Nephron (organoid): ENCODE data around the gene GPS1.
A peak's percentile ranks its signal among the peaks of the same experiment; 100 is the strongest.

Source experiments
- H3K27ac Mint-ChIP-seq, 3 experiments: 2 replicates each; pipeline ENCODE4 v1.8.0; 2020; ENCODE audit warnings: mixed read lengths in 3 of 3, mild to moderate bottlenecking in 2 of 3, moderate library complexity in 1 of 3
- H3K27me3 Mint-ChIP-seq: 2 replicates; pipeline ENCODE4 v1.8.0; 2021; ENCODE audit warnings: low read depth, mild to moderate bottlenecking, moderate library complexity, mixed read lengths
- H3K36me3 Mint-ChIP-seq: 2 replicates; pipeline ENCODE4 v1.8.0; 2020; ENCODE audit warnings: low read depth, mixed read lengths
- H3K4me1 Mint-ChIP-seq: 2 replicates; pipeline ENCODE4 v1.8.0; 2020; ENCODE audit warnings: mixed read lengths
- H3K4me3 Mint-ChIP-seq, 3 experiments: 2 replicates each; pipeline ENCODE4 v1.8.0; 2020; ENCODE audit warnings: mild to moderate bottlenecking in 3 of 3, mixed read lengths in 3 of 3, moderate library complexity in 2 of 3
- H3K9me3 Mint-ChIP-seq: 2 replicates; pipeline ENCODE4 v1.8.0; 2020; ENCODE audit warnings: mixed read lengths
- TF ChIP-seq, protein P1 (sequence below), 3 experiments: fragments of 200-600 bp; sonication (generic); IDR thresholded peaks; one replicate each; pipeline ENCODE4 v1.5.0; 2021; ENCODE audit warnings: antibody characterized with exemption in 3 of 3; ENCODE audit not compliant: unreplicated experiment in 3 of 3

The GPS1 gene

DNA sequence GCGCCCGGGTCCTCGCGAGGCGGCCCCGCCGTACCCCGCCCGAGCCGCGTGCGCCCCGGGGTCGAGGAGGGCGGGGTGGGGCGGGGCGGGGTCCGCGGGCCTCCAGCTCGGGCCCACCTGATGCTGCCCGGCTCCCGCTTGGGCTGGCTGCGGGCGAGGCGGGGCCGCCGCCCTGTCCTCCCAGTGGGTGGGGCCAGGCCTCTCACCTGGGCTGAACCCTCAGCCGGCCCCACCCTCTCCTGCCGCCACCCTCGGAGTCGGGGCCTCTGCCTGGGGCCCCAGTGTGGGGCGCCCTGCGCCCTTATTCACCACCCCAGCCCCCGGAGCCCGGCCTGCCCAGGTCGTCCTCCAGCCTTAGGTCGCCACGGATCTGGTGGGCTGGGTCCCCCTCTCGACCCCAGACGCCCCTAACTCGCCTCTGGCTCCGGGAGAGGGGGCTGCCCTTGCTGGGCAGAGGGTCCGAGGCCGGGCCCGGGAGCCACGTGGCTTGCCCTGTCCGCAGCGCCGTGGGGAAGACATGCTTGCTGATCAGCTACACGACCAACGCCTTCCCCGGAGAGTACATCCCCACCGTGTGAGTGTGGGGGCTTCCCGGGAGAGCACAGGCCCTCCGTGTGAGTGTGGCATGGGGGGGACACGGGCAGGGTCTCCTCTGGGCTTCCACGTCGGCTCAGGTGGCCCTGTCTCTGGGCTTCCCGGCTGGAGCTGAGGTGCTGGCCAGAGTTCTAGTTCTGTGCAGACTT is 19.6 kb upstream of the GPS1 start:
- Mint-ChIP-seq H3K9me3 (no peaks in the 10 kb centered on the region), H3K4me1 (peaks cover 9% of the 10 kb centered on the region), H3K27me3 (peaks cover 16% of the 10 kb centered on the region), H3K27ac (no peak overlapping the region), H3K36me3 (no peaks in the 10 kb centered on the region), H3K4me3 (peak overlapping the region; percentile 61 to 78 (median 66))
- TF ChIP-seq, protein P1, sequence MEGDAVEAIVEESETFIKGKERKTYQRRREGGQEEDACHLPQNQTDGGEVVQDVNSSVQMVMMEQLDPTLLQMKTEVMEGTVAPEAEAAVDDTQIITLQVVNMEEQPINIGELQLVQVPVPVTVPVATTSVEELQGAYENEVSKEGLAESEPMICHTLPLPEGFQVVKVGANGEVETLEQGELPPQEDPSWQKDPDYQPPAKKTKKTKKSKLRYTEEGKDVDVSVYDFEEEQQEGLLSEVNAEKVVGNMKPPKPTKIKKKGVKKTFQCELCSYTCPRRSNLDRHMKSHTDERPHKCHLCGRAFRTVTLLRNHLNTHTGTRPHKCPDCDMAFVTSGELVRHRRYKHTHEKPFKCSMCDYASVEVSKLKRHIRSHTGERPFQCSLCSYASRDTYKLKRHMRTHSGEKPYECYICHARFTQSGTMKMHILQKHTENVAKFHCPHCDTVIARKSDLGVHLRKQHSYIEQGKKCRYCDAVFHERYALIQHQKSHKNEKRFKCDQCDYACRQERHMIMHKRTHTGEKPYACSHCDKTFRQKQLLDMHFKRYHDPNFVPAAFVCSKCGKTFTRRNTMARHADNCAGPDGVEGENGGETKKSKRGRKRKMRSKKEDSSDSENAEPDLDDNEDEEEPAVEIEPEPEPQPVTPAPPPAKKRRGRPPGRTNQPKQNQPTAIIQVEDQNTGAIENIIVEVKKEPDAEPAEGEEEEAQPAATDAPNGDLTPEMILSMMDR (IDR thresholded peaks at IDR 0.05; ENCODE audit: unreplicated experiment in 3 of 3) = no peak

DNA sequence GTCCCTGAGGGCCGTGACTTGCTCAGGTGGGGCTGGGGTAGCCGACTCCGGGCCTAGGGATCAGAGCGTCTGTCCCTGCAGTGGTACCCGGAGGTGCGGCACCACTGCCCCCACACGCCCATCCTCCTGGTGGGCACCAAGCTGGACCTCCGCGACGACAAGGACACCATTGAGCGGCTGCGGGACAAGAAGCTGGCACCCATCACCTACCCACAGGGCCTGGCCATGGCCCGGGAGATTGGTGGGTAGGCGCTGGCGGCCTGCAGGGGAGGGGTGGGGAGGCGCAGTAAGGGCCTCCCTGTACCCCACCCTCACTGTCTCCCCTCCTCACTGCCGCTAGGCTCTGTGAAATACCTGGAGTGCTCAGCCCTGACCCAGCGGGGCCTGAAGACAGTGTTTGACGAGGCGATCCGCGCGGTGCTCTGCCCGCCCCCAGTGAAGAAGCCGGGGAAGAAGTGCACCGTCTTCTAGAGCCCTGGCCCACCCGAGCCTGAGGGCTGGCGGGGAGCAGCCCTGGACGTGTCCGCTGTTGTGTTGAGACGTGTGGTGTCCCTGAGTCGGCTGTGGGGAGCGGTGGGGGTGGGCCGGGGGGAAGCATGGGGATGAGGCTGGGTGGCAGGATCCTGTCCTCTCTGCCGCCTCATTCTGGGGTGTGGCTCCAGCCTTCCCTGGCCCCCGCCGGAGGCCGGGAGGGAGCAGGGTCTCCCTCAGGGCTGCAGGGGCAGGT is 18.2 kb upstream of the GPS1 start:
- H3K4me1 Mint-ChIP-seq = peaks cover 16% of the 10 kb centered on the region
- TF ChIP-seq, protein P1 (IDR thresholded peaks at IDR 0.05; ENCODE audit: unreplicated experiment in 3 of 3) = no peak
- no peaks in the 10 kb centered on the region for H3K9me3 Mint-ChIP-seq
- H3K27ac Mint-ChIP-seq = no peak overlapping the region
- peak overlapping the region; percentile 78 to 84 (median 78) for H3K4me3 Mint-ChIP-seq
- H3K27me3 Mint-ChIP-seq = peaks cover 17% of the 10 kb centered on the region
- H3K36me3 Mint-ChIP-seq = no peaks in the 10 kb centered on the region

GRCh38 chr17:82034371-82035011 is 17.2 kb upstream of the GPS1 start:
- peak overlapping the region; percentile 70 to 80 (median 77) for H3K4me3 Mint-ChIP-seq
- peaks cover 20% of the 10 kb centered on the region for H3K4me1 Mint-ChIP-seq
- TF ChIP-seq, protein P1 (IDR thresholded peaks at IDR 0.05; ENCODE audit: unreplicated experiment in 3 of 3) = no peak
- no peaks in the 10 kb centered on the region for H3K36me3 Mint-ChIP-seq
- H3K9me3 Mint-ChIP-seq = no peaks in the 10 kb centered on the region
- H3K27me3 Mint-ChIP-seq = peaks cover 21% of the 10 kb centered on the region
- peak overlapping the region in 1 of 3 experiments; percentile 14 for H3K27ac Mint-ChIP-seq

GRCh38 chr17:82035488-82035887 is 16.2 kb upstream of the GPS1 start:
- Mint-ChIP-seq H3K36me3 (no peaks in the 10 kb centered on the region), H3K27ac (peak overlapping the region; percentile 14 to 66 (median 31)), H3K4me3 (peak overlapping the region; percentile 70 to 80 (median 77)), H3K27me3 (peaks cover 21% of the 10 kb centered on the region), H3K9me3 (no peaks in the 10 kb centered on the region), H3K4me1 (peaks cover 20% of the 10 kb centered on the region)
- TF ChIP-seq, protein P1 (IDR thresholded peaks at IDR 0.05; ENCODE audit: unreplicated experiment in 3 of 3) = no peak

- TF ChIP-seq, protein P1 (IDR thresholded peaks at IDR 0.05; ENCODE audit: unreplicated experiment in 3 of 3) = no peak
- Mint-ChIP-seq H3K4me1 (peaks cover 20% of the 10 kb centered on the region), H3K9me3 (no peaks in the 10 kb centered on the region), H3K4me3 (peak overlapping the region; percentile 79 to 81 (median 80)), H3K27ac (no peak overlapping the region), H3K27me3 (peaks cover 21% of the 10 kb centered on the region), H3K36me3 (no peaks in the 10 kb centered on the region)
These were observed 15.6 kb upstream of the GPS1 start for GRCh38 chr17:82035956-82036633.
